Activated effector memory CD4-positive, alpha-beta T cell treated with anti-CD3 and anti-CD28 coated beads, Interleukin-2, amount 50 U/mL, for 16 hours (primary cell): ENCODE measurements around the gene SNIP1.
"Not testable (repeated sequence)": the region's sequence is repeated elsewhere in the genome, so short reads cannot be mapped to it uniquely, and the experiment has no call there.

Experiments used
- DNase-seq: peaks from one replicate; pipeline ENCODE4 v3.0.0-alpha.2; 2020

Gene SNIP1

GRCh38 chr1:37559080-37559479 lies 5.0 kb upstream of the SNIP1 start:
- no peak for DNase-seq

GRCh38 chr1:37558411-37558810 lies 4.3 kb upstream of the SNIP1 start:
- no peak for DNase-seq

- DNase-seq: no peak
These were observed 3.3 kb upstream of the SNIP1 start for GRCh38 chr1:37557402-37557801.

- peak; percentile 64 for DNase-seq
These were observed 2.7 kb upstream of the SNIP1 start, which contains the start of gene DNALI1 for GRCh38 chr1:37556712-37557196. Gene DNALI1, plus strand, starts transcription at chr1:37556940. Its CDS starts 55 bp downstream, at chr1:37556995.

- DNase-seq: no peak
These were observed 531 bp downstream of the SNIP1 start for GRCh38 chr1:37553598-37553926.

GRCh38 chr1:37549341-37549740 lies 4.8 kb downstream of the SNIP1 start:
- no peak for DNase-seq

- no peak for DNase-seq
These were observed 9.1 kb downstream of the SNIP1 start for GRCh38 chr1:37545019-37545418.

- no peak for DNase-seq
These were observed 9.6 kb downstream of the SNIP1 start for GRCh38 chr1:37544530-37544929.

GRCh38 chr1:37540036-37540785 lies 13.9 kb downstream of the SNIP1 start:
- DNase-seq: no peak

GRCh38 chr1:37539154-37539553 lies 14.9 kb downstream of the SNIP1 start:
- DNase-seq: not testable (repeated sequence)

- DNase-seq: no peak
These were observed 16.7 kb downstream of the SNIP1 start for GRCh38 chr1:37537378-37537777.

- DNase-seq: no peak
These were observed 20.6 kb downstream of the SNIP1 start for GRCh38 chr1:37533317-37534093.

GRCh38 chr1:37532418-37533156 lies 21.5 kb downstream of the SNIP1 start:
- DNase-seq: not testable (repeated sequence)

- DNase-seq: not testable (repeated sequence)
These were observed 24.2 kb downstream of the SNIP1 start for GRCh38 chr1:37529888-37530287.

- no peak for DNase-seq
These were observed 34.5 kb downstream of the SNIP1 start for GRCh38 chr1:37519613-37520012.

GRCh38 chr1:37518929-37519328 lies 35.2 kb downstream of the SNIP1 start:
- DNase-seq: peak; percentile 76

- DNase-seq: not testable (repeated sequence)
These were observed 35.9 kb downstream of the SNIP1 start for GRCh38 chr1:37518241-37518640.

- DNase-seq: no peak
These were observed 36.5 kb downstream of the SNIP1 start for GRCh38 chr1:37517569-37517968.

- no peak for DNase-seq
These were observed 38.7 kb downstream of the SNIP1 start for GRCh38 chr1:37515185-37516034.

- DNase-seq: peak; percentile 94
These were observed 39.5 kb downstream of the SNIP1 start, which contains the start of gene MEAF6 for GRCh38 chr1:37514350-37515184. Gene MEAF6, minus strand, starts transcription at chr1:37514766. Its CDS starts 20 bp downstream, at chr1:37514746.

GRCh38 chr1:37513795-37514349 lies 40.2 kb downstream of the SNIP1 start:
- DNase-seq: peak; percentile 88
